HepG2 (cell line): ENCODE results near the gene C14orf119. TPM values are rescaled to one million over a fixed set of nuclear protein-coding genes. Genes with fewer than 3 reads are reported as not detected.

Experiments
- AGO2 ChIP-seq: fragments of 200-400 bp; formaldehyde crosslinking; optimal IDR thresholded peaks from 2 replicates; pipeline ENCODE3; 2017; ENCODE audit warnings: mild to moderate bottlenecking, low read depth, low read length, moderate library complexity
- ATF1 ChIP-seq: IDR thresholded peaks from 2 replicates; pipeline ENCODE4 v1.6.1; 2016; ENCODE audit warnings: mild to moderate bottlenecking, control low read depth
- CBX1 ChIP-seq: IDR thresholded peaks from one replicate; pipeline ENCODE4 v1.6.1; 2016; ENCODE audit warnings: antibody characterized with exemption, low read depth
- E2F5 ChIP-seq: sonication (generic); formaldehyde crosslinking; conservative IDR thresholded peaks from 2 replicates; pipeline ENCODE4 v1.4.0; 2020; ENCODE audit warnings: missing genetic modification reagents
- FOXJ3 ChIP-seq: sonication (generic); formaldehyde crosslinking; IDR thresholded peaks from 2 replicates; pipeline ENCODE4 v1.4.0; 2020; ENCODE audit warnings: missing genetic modification reagents, mild to moderate bottlenecking, borderline replicate concordance
- KMT2B ChIP-seq: IDR thresholded peaks from 2 replicates; pipeline ENCODE4 v1.6.1; 2016; ENCODE audit warnings: missing genetic modification reagents, missing compliant biosample characterization
- MAF1 ChIP-seq: sonication (generic); formaldehyde crosslinking; IDR thresholded peaks from 2 replicates; pipeline ENCODE4 v1.5.0; 2020; ENCODE audit warnings: missing genetic modification reagents, borderline replicate concordance
- MIER3 ChIP-seq: IDR thresholded peaks from 2 replicates; pipeline ENCODE4 v1.6.1; 2016; ENCODE audit warnings: missing compliant biosample characterization, borderline replicate concordance
- MTF1 ChIP-seq: sonication (generic); formaldehyde crosslinking; IDR thresholded peaks from 2 replicates; pipeline ENCODE4 v1.5.0; 2020; ENCODE audit warnings: missing genetic modification reagents
- NR0B2 ChIP-seq: sonication (generic); formaldehyde crosslinking; IDR thresholded peaks from 2 replicates; pipeline ENCODE4 v1.4.0; 2020; ENCODE audit warnings: mild to moderate bottlenecking, missing genetic modification reagents
- RBFOX2 ChIP-seq: fragments of 200-400 bp; formaldehyde crosslinking; IDR thresholded peaks from 2 replicates; pipeline ENCODE4 v1.6.1; 2017; ENCODE audit warnings: low read depth, mild to moderate bottlenecking, low read length
- SNAPC2 ChIP-seq: sonication (generic); formaldehyde crosslinking; IDR thresholded peaks from 2 replicates; pipeline ENCODE4 v1.8.1; 2022; ENCODE audit warnings: mild to moderate bottlenecking, missing genetic modification reagents
- XRCC5 ChIP-seq: fragments of 200-400 bp; formaldehyde crosslinking; optimal IDR thresholded peaks from 2 replicates; pipeline ENCODE3; 2017; ENCODE audit warnings: mild to moderate bottlenecking, low read length
- ZHX1 ChIP-seq: sonication (generic); formaldehyde crosslinking; IDR thresholded peaks from 2 replicates; pipeline ENCODE4 v1.8.1; 2022; ENCODE audit warnings: low read depth, mild to moderate bottlenecking, missing genetic modification reagents
- ZNF136 ChIP-seq: sonication (generic); formaldehyde crosslinking; IDR thresholded peaks from 2 replicates; pipeline ENCODE4 v1.8.1; 2022; ENCODE audit warnings: low read depth, mild to moderate bottlenecking, moderate library complexity, missing genetic modification reagents
- ZNF333 ChIP-seq: sonication (generic); formaldehyde crosslinking; IDR thresholded peaks from 2 replicates; pipeline ENCODE4 v1.4.0; 2020; ENCODE audit warnings: mild to moderate bottlenecking, missing genetic modification reagents, borderline replicate concordance
- ZNF670 ChIP-seq: sonication (generic); formaldehyde crosslinking; IDR thresholded peaks from 2 replicates; pipeline ENCODE4 v1.8.0; 2022; ENCODE audit warnings: mild to moderate bottlenecking, missing genetic modification reagents, borderline replicate concordance
- ZNF709 ChIP-seq: sonication (generic); formaldehyde crosslinking; IDR thresholded peaks from 2 replicates; pipeline ENCODE4 v1.5.0; 2020; ENCODE audit warnings: mild to moderate bottlenecking, missing genetic modification reagents
- ZNF737 ChIP-seq: sonication (generic); formaldehyde crosslinking; IDR thresholded peaks from 2 replicates; pipeline ENCODE4 v1.5.0; 2020; ENCODE audit warnings: missing genetic modification reagents, mild to moderate bottlenecking, borderline replicate concordance
- ZNF775 ChIP-seq: sonication (generic); formaldehyde crosslinking; IDR thresholded peaks from 2 replicates; pipeline ENCODE4 v1.4.0; 2020; ENCODE audit warnings: missing genetic modification reagents, mild to moderate bottlenecking, moderate library complexity, borderline replicate concordance
- ZNF788 ChIP-seq: sonication (generic); formaldehyde crosslinking; IDR thresholded peaks from 2 replicates; pipeline ENCODE4 v1.5.0; 2020; ENCODE audit warnings: mild to moderate bottlenecking, missing genetic modification reagents, borderline replicate concordance
- ZSCAN31 ChIP-seq: sonication (generic); formaldehyde crosslinking; IDR thresholded peaks from 2 replicates; pipeline ENCODE4 v1.5.0; 2020; ENCODE audit warnings: low read depth, mild to moderate bottlenecking, missing genetic modification reagents
- polyA plus RNA-seq, 8 experiments: library from polyadenylated mRNA; depleted of rRNA in 3 of 8; stranded (reverse) in 7 of 8; unstranded in 1 of 8; fragments of >200 nt; fragmentation: Illumina TruSeq in 4 of 8; extraction: Trizol in 4 of 8; gene quantifications; 2 replicates each; pipeline versions ENCODE4 v1.2.1 to v1.2.3, GENCODE V29; 2011 to 2016; ENCODE audit warnings: low read depth in 4 of 8, missing spikeins in 1 of 8, mixed read lengths in 1 of 8; ENCODE audit not compliant: insufficient read depth in 1 of 8
- total RNA-seq, 5 experiments: library from RNA; depleted of rRNA; stranded (reverse); fragments of >200 nt; fragmentation: Illumina TruSeq; extraction: Trizol; gene quantifications; 2 replicates each; pipeline ENCODE4 v1.2.3, GENCODE V29; 2016; ENCODE audit warnings: low read depth in 1 of 5

Gene C14orf119
- total and polyA plus RNA-seq, 2 of the 13 experiments (the other 11 are each of a cell fraction or from before 2014, with no cell fraction given), result 117 to 206 TPM

GRCh38 chr14:23068789-23069412 lies 26.4 kb upstream of the C14orf119 start (continued):
- 0 out of 2 replicates have a peak, but pooled peaks have one; percentile 57 for TF ChIP-seq ZHX1 (CRISPR knock-in tag)
- TF ChIP-seq ZSCAN31, result peak; percentile 87; the same call in 1 of the 2 replicates
- TF ChIP-seq NR0B2 (CRISPR knock-in tag), result no peak
- TF ChIP-seq MTF1 (CRISPR knock-in tag), result no peak
- 0 out of 2 replicates have a peak, but pooled peaks have one; percentile 56 for TF ChIP-seq ZNF709 (CRISPR knock-in tag)
- peak; percentile 100 for TF ChIP-seq XRCC5
- no peak for TF ChIP-seq AGO2
- peak; percentile 76; the same call in 1 of the 2 replicates for TF ChIP-seq ZNF788
- TF ChIP-seq CBX1, result no peak
- TF ChIP-seq ZNF775 (CRISPR knock-in tag), result no peak; the same call in 1 of the 2 replicates
- TF ChIP-seq KMT2B, result 0 out of 2 replicates have a peak, but pooled peaks have one; percentile 34
- no peak for TF ChIP-seq ZNF670 (CRISPR knock-in tag)
- no peak for TF ChIP-seq ATF1
- TF ChIP-seq MIER3 (CRISPR knock-in tag), result peak; percentile 77
- TF ChIP-seq MAF1, result 0 out of 2 replicates have a peak, but pooled peaks have one; percentile 32
- TF ChIP-seq ZNF737, result no peak
- TF ChIP-seq ZNF136 (CRISPR knock-in tag), result 0 out of 2 replicates have a peak, but pooled peaks have one; percentile 20
- no peak for TF ChIP-seq ZNF333
- peak; percentile 87; the same call in 1 of the 2 replicates for TF ChIP-seq SNAPC2 (CRISPR knock-in tag)
- no peak for TF ChIP-seq RBFOX2
- no peak for TF ChIP-seq E2F5
- no peak for TF ChIP-seq FOXJ3 (CRISPR knock-in tag)
